DND-41 (cell line): ENCODE results near the gene COG7.

Experiments
- ATAC-seq: fragments of 200-7000 bp; cut with Tn5 transposase; 3 replicates; pipeline ENCODE4 v1.9.1; 2021; ENCODE audit warnings: low read depth; ENCODE audit not compliant: insufficient read depth
- DNase-seq: peaks from one replicate; pipeline ENCODE4 v3.0.0-alpha.2; 2020
- H2AFZ ChIP-seq: 2 replicates; pipeline ENCODE4 v1.6.0; 2012; ENCODE audit warnings: low read depth, low read length
- H3K27ac ChIP-seq: 2 replicates; pipeline ENCODE4 v1.5.1; 2012; ENCODE audit warnings: low read length, inconsistent platforms
- H3K27me3 ChIP-seq: fragments of 200-600 bp; sonication (generic); 2 replicates; pipeline ENCODE4 v1.6.0; 2012; ENCODE audit warnings: low read length, mild to moderate bottlenecking, inconsistent platforms; ENCODE audit not compliant: insufficient read depth, poor library complexity
- H3K36me3 ChIP-seq: 2 replicates; pipeline ENCODE4 v1.5.1; 2012; ENCODE audit warnings: low read length, inconsistent platforms; ENCODE audit not compliant: insufficient read depth
- H3K4me1 ChIP-seq: 2 replicates; pipeline ENCODE4 v1.5.1; 2012; ENCODE audit warnings: mild to moderate bottlenecking, low read length; ENCODE audit not compliant: insufficient read depth
- H3K4me2 ChIP-seq: 2 replicates; pipeline ENCODE4 v1.6.0; 2012; ENCODE audit warnings: mild to moderate bottlenecking, moderate library complexity, low read length, inconsistent platforms; ENCODE audit not compliant: insufficient read depth
- H3K4me3 ChIP-seq, 2 experiments: fragments of 200-600 bp in 1 of 2; shearing (Covaris generic) in 1 of 2; 2 replicates each; pipeline ENCODE4 v1.5.1; 2012 to 2016; ENCODE audit warnings: inconsistent platforms in 2 of 2, low read length in 2 of 2, mild to moderate bottlenecking in 2 of 2, low read depth in 1 of 2, moderate library complexity in 1 of 2
- H3K79me2 ChIP-seq: 2 replicates; pipeline ENCODE4 v1.6.0; 2012; ENCODE audit warnings: low read length, inconsistent platforms; ENCODE audit not compliant: insufficient read depth
- H3K9ac ChIP-seq: 2 replicates; pipeline ENCODE4 v1.6.0; 2012; ENCODE audit warnings: low read depth, mild to moderate bottlenecking, inconsistent platforms, low read length, moderate library complexity
- H3K9me3 ChIP-seq: 2 replicates; pipeline ENCODE4 v1.5.1; 2012; ENCODE audit warnings: low read length, moderate library complexity, mild to moderate bottlenecking, inconsistent platforms; ENCODE audit not compliant: insufficient read depth, severe bottlenecking
- H4K20me1 ChIP-seq: 2 replicates; pipeline ENCODE4 v1.6.0; 2012; ENCODE audit warnings: low read length; ENCODE audit not compliant: insufficient read depth
- CTCF ChIP-seq: IDR thresholded peaks from 2 replicates; pipeline ENCODE4 v1.5.1; 2012; ENCODE audit warnings: borderline replicate concordance, low read length, moderate library complexity, mild to moderate bottlenecking; ENCODE audit not compliant: poor library complexity, severe bottlenecking; ENCODE audit errors: extremely low read depth
- EZH2 ChIP-seq: IDR thresholded peaks from 3 replicates; pipeline ENCODE4 v1.6.1; 2012; ENCODE audit warnings: borderline replicate concordance, low read depth, mild to moderate bottlenecking, moderate library complexity, low read length, inconsistent platforms; ENCODE audit not compliant: severe bottlenecking

The COG7 gene

GRCh38 chr16:23500862-23501225 is 47.9 kb upstream of the COG7 start:
- Histone ChIP-seq H3K9ac (no peak overlapping the region), H3K36me3 (no peaks in the 10 kb centered on the region), H4K20me1 (no peaks in the 10 kb centered on the region), H2AFZ (no peak overlapping the region), H3K4me1 (no peaks in the 10 kb centered on the region), H3K9me3 (no peaks in the 10 kb centered on the region), H3K79me2 (no peaks in the 10 kb centered on the region), H3K4me2 (no peak overlapping the region), H3K4me3 (no peak overlapping the region), H3K27me3 (no peaks in the 10 kb centered on the region), H3K27ac (no peak overlapping the region)
- TF ChIP-seq EZH2 (no peak), CTCF (no peak)
- DNase-seq (no peak), ATAC-seq (no peak)

GRCh38 chr16:23500212-23500861 is 47.3 kb upstream of the COG7 start:
- no peak for TF ChIP-seq EZH2
- no peak for TF ChIP-seq CTCF
- no peak overlapping the region for H2AFZ ChIP-seq
- no peak overlapping the region for H3K27ac ChIP-seq
- H4K20me1 ChIP-seq: no peaks in the 10 kb centered on the region
- no peaks in the 10 kb centered on the region for H3K79me2 ChIP-seq
- no peak overlapping the region for H3K9ac ChIP-seq
- H3K4me1 ChIP-seq: no peaks in the 10 kb centered on the region
- no peaks in the 10 kb centered on the region for H3K36me3 ChIP-seq
- H3K27me3 ChIP-seq: no peaks in the 10 kb centered on the region
- no peak overlapping the region for H3K4me2 ChIP-seq
- H3K4me3 ChIP-seq: no peak overlapping the region
- H3K9me3 ChIP-seq: no peaks in the 10 kb centered on the region
- ATAC-seq: no peak
- DNase-seq: no peak

GRCh38 chr16:23499801-23500200 is 46.8 kb upstream of the COG7 start:
- TF ChIP-seq EZH2 (no peak), CTCF (no peak)
- Histone ChIP-seq H3K27me3 (no peaks in the 10 kb centered on the region), H3K79me2 (no peaks in the 10 kb centered on the region), H3K9ac (no peak overlapping the region), H3K27ac (no peak overlapping the region), H3K4me3 (no peak overlapping the region), H2AFZ (no peak overlapping the region), H3K4me1 (no peaks in the 10 kb centered on the region), H3K9me3 (no peaks in the 10 kb centered on the region), H4K20me1 (no peaks in the 10 kb centered on the region), H3K36me3 (no peaks in the 10 kb centered on the region), H3K4me2 (no peak overlapping the region)
- DNase-seq: no peak
- no peak for ATAC-seq
